SK-N-SH (cell line): Measurements from ENCODE around the gene SUPT3H. TPM values are rescaled to one million over a fixed set of nuclear protein-coding genes. Genes with fewer than 3 reads are reported as not detected.

Source experiments
- CTCF ChIA-PET: fragments of 300-600, 350-600 bp; formaldehyde crosslinking; extraction: SDS; loops from one replicate; lab custom pipeline; 2021; lab: Yijun Ruan, JAX
- POLR2A ChIA-PET: fragments of 350-600 bp; sonication (Branson Sonifier 250); formaldehyde crosslinking; extraction: SDS; loops from one replicate; lab custom pipeline; 2020; ENCODE audit warnings: antibody characterized with exemption, inconsistent platforms; lab: Yijun Ruan, JAX
- DNase-seq: peaks from one replicate; pipeline ENCODE4 v3.0.0; 2012
- H2AFZ ChIP-seq: fragments of 200-600 bp; sonication (generic); 2 replicates; pipeline ENCODE4 v1.8.1; 2016; ENCODE audit warnings: antibody characterized with exemption, mild to moderate bottlenecking, low read depth
- H3F3A ChIP-seq: fragments of 200-600 bp; sonication (generic); replicated peaks from 2 replicates; pipeline ENCODE3; 2016; ENCODE audit warnings: antibody characterized with exemption, mild to moderate bottlenecking; ENCODE audit not compliant: insufficient read depth
- H3K27ac ChIP-seq, 2 experiments: fragments of 200-500 bp in 1 of 2; fragments of 200-600 bp in 1 of 2; sonication (Bioruptor generic) in 1 of 2; sonication (generic), shearing (Covaris generic) in 1 of 2; 2 replicates each; pipeline versions ENCODE4 v1.5.1 to v1.6.1; 2014 to 2016; ENCODE audit warnings: low read depth in 2 of 2, inconsistent platforms in 1 of 2, low read length in 1 of 2, mild to moderate bottlenecking in 1 of 2, mixed read lengths in 1 of 2
- H3K27me3 ChIP-seq: fragments of 200-600 bp; sonication (generic), shearing (Covaris generic); 2 replicates; pipeline ENCODE4 v1.6.1; 2016; ENCODE audit warnings: mixed run types; ENCODE audit not compliant: insufficient read depth
- H3K36me3 ChIP-seq, 2 experiments: fragments of 200-500 bp in 1 of 2; fragments of 200-600 bp in 1 of 2; sonication (Bioruptor generic) in 1 of 2; sonication (generic) in 1 of 2; replicated peaks in 1 of 2; 2 replicates each; pipeline versions ENCODE3 to v1.5.1; 2014 to 2016; ENCODE audit warnings: low read length in 1 of 2, mild to moderate bottlenecking in 1 of 2; ENCODE audit not compliant: insufficient read depth in 2 of 2, control insufficient read depth in 1 of 2
- H3K4me1 ChIP-seq, 2 experiments: fragments of 200-500 bp in 1 of 2; fragments of 200-600 bp in 1 of 2; sonication (Bioruptor generic) in 1 of 2; sonication (generic), shearing (Covaris generic) in 1 of 2; 2 replicates each; pipeline versions ENCODE4 v1.5.1 to v1.6.1; 2014 to 2016; ENCODE audit warnings: low read depth in 1 of 2, low read length in 1 of 2, mixed run types in 1 of 2; ENCODE audit not compliant: insufficient read depth in 2 of 2, control insufficient read depth in 1 of 2
- H3K4me2 ChIP-seq: fragments of 200-600 bp; sonication (generic), shearing (Covaris generic); 2 replicates; pipeline ENCODE4 v1.6.1; 2017; ENCODE audit warnings: mixed run types
- H3K4me3 ChIP-seq, 2 experiments: fragments of 200-500 bp in 1 of 2; fragments of 200-600 bp in 1 of 2; sonication (Bioruptor generic) in 1 of 2; sonication (generic), shearing (Covaris generic) in 1 of 2; 2 replicates each; pipeline versions ENCODE4 v1.5.1 to v1.8.1; 2014 to 2016; ENCODE audit warnings: low read depth in 2 of 2, inconsistent platforms in 1 of 2, low read length in 1 of 2, mild to moderate bottlenecking in 1 of 2, mixed read lengths in 1 of 2, moderate library complexity in 1 of 2
- H3K79me2 ChIP-seq: fragments of 200-600 bp; sonication (generic); 2 replicates; pipeline ENCODE4 v1.8.1; 2017; ENCODE audit warnings: mild to moderate bottlenecking; ENCODE audit not compliant: insufficient read depth
- H3K9ac ChIP-seq: fragments of 200-600 bp; sonication (generic); 2 replicates; pipeline ENCODE4 v1.6.1; 2017; ENCODE audit warnings: mixed run types
- H3K9me2 ChIP-seq: fragments of 200-600 bp; sonication (generic); 2 replicates; pipeline ENCODE4 v1.6.1; 2017; ENCODE audit warnings: mixed run types
- H3K9me3 ChIP-seq: fragments of 200-600 bp; sonication (generic); 2 replicates; pipeline ENCODE4 v1.6.1; 2017; ENCODE audit warnings: mixed run types, mild to moderate bottlenecking, moderate library complexity
- H4K20me1 ChIP-seq: fragments of 200-600 bp; sonication (generic); 2 replicates; pipeline ENCODE4 v1.6.1; 2017; ENCODE audit warnings: mild to moderate bottlenecking, mixed run types; ENCODE audit not compliant: insufficient read depth
- CHD2 ChIP-seq: fragments of 150-350 bp; IDR thresholded peaks from 2 replicates; pipeline ENCODE4 v1.6.1; 2018; ENCODE audit warnings: low read length; ENCODE audit not compliant: partially characterized antibody
- ELF1 ChIP-seq: IDR thresholded peaks from 2 replicates; pipeline ENCODE4 v1.4.0; 2012
- EZH2phosphoT487 ChIP-seq: fragments of 200-600 bp; sonication (generic); IDR thresholded peaks from 2 replicates; pipeline ENCODE4 v1.6.1; 2017; ENCODE audit warnings: low read depth, mixed run types, mild to moderate bottlenecking, antibody characterized with exemption, moderate library complexity, borderline replicate concordance
- JUND ChIP-seq: IDR thresholded peaks from 2 replicates; pipeline ENCODE4 v1.4.0; 2012
- NFIC ChIP-seq: IDR thresholded peaks from 2 replicates; pipeline ENCODE4 v1.4.0; 2012; ENCODE audit warnings: borderline replicate concordance
- NRF1 ChIP-seq: IDR thresholded peaks from 2 replicates; pipeline ENCODE4 v1.6.1; 2012; ENCODE audit warnings: low read depth, mild to moderate bottlenecking, low read length
- RAD21 ChIP-seq: IDR thresholded peaks from 2 replicates; pipeline ENCODE4 v1.6.1; 2012; ENCODE audit warnings: mild to moderate bottlenecking, low read length
- RXRA ChIP-seq: IDR thresholded peaks from 2 replicates; pipeline ENCODE4 v1.4.0; 2012; ENCODE audit warnings: low read depth, mild to moderate bottlenecking, borderline replicate concordance
- SIN3A ChIP-seq: IDR thresholded peaks from 2 replicates; pipeline ENCODE4 v1.6.1; 2012; ENCODE audit warnings: low read depth, mild to moderate bottlenecking, low read length, moderate library complexity, borderline replicate concordance
- SMC3 ChIP-seq: IDR thresholded peaks from 2 replicates; pipeline ENCODE4 v1.6.1; 2012; ENCODE audit warnings: low read depth, low read length, improper control_type of control experiment
- TAF1 ChIP-seq: IDR thresholded peaks from 2 replicates; pipeline ENCODE4 v1.6.1; 2012; ENCODE audit warnings: low read depth, mild to moderate bottlenecking, low read length, moderate library complexity, borderline replicate concordance
- TEAD4 ChIP-seq: IDR thresholded peaks from 2 replicates; pipeline ENCODE4 v1.4.0; 2012; ENCODE audit warnings: mild to moderate bottlenecking, borderline replicate concordance; ENCODE audit not compliant: insufficient read depth
- YY1 ChIP-seq: IDR thresholded peaks from 2 replicates; pipeline ENCODE4 v1.4.0; 2012; ENCODE audit warnings: low read depth, mild to moderate bottlenecking
- WGBS: methylation state at CpG from one replicate; pipeline ENCODE4 v1.1.6; 2017; ENCODE audit warnings: low lambda C conversion rate; 5-methylcytosine and 5-hydroxymethylcytosine counted together
- polyA plus RNA-seq, 3 experiments: library from polyadenylated mRNA; depleted of rRNA; stranded (reverse); fragments of >200 nt; gene quantifications; 2 replicates each; pipeline ENCODE4 v1.2.3, GENCODE V29; 2012
- TF ChIP-seq, protein P1 (sequence below): IDR thresholded peaks from 2 replicates; pipeline ENCODE4 v1.4.0; 2012; ENCODE audit warnings: low read depth, borderline replicate concordance

The SUPT3H gene
- polyA plus RNA-seq, 1 of the 3 experiments (the other 2 are of a cell fraction), result 10.9 TPM

DNA sequence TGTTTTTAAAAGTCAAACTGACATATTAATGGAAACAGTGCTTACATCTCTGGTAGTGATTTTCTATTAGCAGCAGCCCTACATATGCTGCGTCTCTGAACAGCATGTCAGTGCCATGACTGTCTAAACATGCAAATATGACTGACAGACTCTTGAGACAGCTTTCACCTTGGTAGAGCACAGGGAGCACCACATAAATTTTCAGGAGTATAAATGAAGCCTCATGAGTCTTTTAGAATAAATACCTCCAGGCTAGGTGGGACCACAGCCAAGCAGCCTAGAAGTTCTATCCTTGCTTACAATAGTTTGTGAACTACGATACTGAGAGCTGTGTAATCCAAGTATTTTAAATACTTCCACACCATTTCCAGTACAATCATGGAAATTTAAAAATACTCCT lies 460.3 kb downstream of the SUPT3H start (continued):
- TF ChIP-seq, protein P1, sequence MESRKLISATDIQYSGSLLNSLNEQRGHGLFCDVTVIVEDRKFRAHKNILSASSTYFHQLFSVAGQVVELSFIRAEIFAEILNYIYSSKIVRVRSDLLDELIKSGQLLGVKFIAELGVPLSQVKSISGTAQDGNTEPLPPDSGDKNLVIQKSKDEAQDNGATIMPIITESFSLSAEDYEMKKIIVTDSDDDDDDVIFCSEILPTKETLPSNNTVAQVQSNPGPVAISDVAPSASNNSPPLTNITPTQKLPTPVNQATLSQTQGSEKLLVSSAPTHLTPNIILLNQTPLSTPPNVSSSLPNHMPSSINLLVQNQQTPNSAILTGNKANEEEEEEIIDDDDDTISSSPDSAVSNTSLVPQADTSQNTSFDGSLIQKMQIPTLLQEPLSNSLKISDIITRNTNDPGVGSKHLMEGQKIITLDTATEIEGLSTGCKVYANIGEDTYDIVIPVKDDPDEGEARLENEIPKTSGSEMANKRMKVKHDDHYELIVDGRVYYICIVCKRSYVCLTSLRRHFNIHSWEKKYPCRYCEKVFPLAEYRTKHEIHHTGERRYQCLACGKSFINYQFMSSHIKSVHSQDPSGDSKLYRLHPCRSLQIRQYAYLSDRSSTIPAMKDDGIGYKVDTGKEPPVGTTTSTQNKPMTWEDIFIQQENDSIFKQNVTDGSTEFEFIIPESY, result no peak
- TF ChIP-seq YY1, result no peak

DNA sequence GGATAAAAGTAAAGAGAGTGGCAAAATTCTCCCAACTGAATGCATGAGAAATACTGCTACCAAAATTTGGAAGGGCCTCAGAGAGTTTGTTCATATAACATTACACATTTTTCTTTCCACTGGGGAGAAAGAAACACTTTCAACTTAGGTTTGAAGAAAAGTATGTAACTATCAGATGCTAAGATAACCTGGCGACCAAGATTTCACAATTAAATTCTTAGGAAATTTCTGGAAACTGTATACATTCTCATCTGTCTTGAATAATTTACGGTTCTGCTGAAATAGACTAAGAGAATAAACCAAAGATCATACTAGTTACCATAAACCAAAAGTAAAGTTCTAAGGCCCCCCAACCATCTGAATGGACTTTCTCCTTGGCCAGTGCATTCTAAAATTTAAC lies 462.6 kb downstream of the SUPT3H start:
- Histone ChIP-seq H3K79me2 (no peaks in the 10 kb centered on the region), H3K9me2 (no peaks in the 10 kb centered on the region), H3K4me2 (no peak overlapping the region), H4K20me1 (no peaks in the 10 kb centered on the region), H3F3A (no peaks in the 10 kb centered on the region), H3K36me3 (no peaks in the 10 kb centered on the region), H2AFZ (no peak overlapping the region), H3K4me3 (no peak overlapping the region), H3K9me3 (no peaks in the 10 kb centered on the region), H3K27ac (no peak overlapping the region), H3K27me3 (no peaks in the 10 kb centered on the region), H3K4me1 (no peaks in the 10 kb centered on the region; a peak in 1 of 4 replicates), H3K9ac (no peak overlapping the region)
- WGBS, result 94% methylated on average over 2 of the region's 2 CpGs
- TF ChIP-seq NFIC, result no peak
- no peak for TF ChIP-seq NRF1
- TF ChIP-seq TAF1, result no peak
- no peak for TF ChIP-seq SIN3A
- TF ChIP-seq EZH2phosphoT487, result no peak
- TF ChIP-seq ELF1, result no peak
- TF ChIP-seq RXRA, result no peak
- TF ChIP-seq, protein P1, result no peak
- TF ChIP-seq SMC3, result no peak
- TF ChIP-seq CHD2, result no peak
- TF ChIP-seq JUND, result no peak
- TF ChIP-seq TEAD4, result no peak
- no peak for TF ChIP-seq RAD21
- no peak for DNase-seq
- CTCF ChIA-PET, result no interaction called here
- POLR2A ChIA-PET, result no interaction called here
